ENCODE measurements around the gene EML1.

Gene EML1

DNA sequence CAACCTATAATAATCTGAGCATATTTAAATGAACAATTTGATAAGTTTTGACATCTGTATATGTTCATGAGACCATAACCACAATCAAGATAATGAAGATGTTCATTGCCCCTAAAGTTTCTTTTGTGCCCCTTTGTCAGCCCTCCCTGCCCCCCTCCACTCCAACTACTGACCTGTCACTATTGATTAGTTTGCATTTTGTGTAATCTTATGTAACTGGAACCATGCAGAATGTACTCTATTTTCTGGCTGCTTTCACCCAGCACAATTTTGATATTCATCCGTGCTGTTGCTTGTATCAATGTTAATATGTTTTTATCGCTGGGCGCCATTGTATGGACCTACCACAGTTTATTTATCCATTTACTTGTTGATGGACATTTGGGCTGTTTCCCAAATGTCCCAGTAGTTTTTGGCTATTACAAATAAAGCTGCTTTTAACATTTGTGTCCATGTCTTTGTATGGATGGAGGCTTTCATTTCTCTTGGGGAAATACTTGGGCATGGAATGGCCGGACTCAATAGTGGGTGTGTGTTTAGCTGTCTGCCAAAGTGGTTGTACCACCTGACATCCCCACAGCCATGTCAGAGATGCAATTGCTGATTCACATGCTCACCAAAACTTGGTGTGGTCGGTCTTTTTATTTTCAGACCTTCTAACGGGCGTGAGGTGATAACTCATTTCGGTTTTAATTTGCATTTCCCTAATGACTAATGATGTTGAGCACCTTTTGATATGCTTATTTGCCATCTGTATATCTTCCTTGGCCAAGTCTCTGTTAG, 38.9 kb downstream of the EML1 start:
- no peak for DNase-seq

DNA sequence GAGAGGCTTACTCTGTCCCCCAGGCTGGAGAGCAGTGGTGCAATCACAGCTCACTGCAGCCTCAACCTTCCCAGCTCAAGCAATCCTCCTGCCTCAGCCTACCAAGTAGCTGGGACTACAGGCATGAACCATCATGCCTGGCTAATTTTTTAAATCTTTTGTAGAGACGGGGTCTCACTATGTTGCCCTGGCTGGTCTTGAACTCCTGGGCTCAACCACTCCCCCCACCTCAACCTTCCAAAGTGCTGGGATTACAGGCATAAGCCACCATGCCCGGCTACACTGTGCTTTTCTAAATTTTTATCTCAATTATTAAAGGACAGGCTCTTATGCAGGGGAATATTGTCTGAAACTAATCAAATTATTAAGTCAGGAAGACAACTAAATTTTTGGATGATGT, 44.6 kb downstream of the EML1 start:
- DNase-seq: no peak

DNA sequence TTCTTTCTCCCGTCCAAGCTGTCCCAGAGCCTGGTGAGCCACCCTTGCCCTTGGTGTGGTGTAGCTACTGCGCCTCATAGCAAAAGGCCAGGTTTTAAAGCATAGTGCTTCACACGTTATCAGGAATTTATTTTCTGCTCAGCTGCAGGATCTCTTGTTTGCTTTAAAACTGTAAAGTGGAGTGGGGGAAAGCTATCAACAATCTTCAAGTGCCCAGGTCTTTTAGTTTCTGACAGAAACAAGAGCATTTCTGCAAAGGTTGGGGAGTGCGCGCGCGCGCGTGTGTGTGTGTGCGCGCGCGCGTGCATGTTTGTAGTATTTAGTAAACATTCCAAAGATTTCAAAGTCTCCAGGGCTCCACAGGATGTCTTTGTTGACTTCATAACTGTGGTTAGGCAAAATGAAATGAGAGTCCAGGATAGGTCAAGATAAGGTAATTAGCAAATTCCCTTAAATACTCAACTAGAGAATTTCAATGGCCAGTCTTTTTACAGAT, 45.5 kb downstream of the EML1 start:
- DNase-seq: peak; percentile 29

DNA sequence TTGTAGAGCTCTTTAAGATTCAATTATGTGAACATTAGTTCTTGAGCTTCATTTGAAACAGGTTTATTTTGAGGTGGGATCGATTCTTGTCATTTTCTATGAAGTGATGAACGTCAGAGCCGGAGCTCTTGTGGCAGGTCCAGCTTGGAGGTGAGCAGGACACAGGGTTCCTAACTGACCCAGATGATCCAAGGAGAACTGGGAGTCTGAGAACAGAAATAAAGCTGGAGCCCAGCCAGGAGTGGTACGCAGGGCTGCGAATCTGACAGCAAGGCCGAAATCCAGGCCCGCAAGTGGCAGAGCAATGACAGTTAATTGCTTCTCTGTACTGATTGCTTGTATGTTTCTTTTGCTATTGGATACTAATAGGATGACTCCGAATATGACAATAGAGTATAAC, 46.5 kb downstream of the EML1 start:
- DNase-seq: no peak

DNA sequence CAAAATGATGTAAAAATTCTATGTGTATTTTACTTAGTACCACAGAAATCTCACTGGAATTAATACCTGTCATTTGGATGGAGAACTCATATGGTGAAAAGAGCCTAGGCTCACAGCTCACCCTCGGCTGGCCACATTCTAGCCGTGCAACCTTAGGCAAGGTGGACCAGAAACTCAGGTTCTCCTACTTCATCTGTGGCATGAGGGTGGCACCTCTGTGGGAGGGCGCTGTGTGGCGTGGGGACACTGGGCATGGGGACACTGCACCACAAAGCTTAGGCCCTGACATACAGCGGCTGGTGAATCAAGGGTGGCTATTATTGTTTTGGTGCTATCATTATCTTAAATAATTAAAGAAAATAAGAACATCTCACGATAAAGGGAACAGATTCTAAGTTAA, 47.1 kb downstream of the EML1 start:
- DNase-seq: no peak

DNA sequence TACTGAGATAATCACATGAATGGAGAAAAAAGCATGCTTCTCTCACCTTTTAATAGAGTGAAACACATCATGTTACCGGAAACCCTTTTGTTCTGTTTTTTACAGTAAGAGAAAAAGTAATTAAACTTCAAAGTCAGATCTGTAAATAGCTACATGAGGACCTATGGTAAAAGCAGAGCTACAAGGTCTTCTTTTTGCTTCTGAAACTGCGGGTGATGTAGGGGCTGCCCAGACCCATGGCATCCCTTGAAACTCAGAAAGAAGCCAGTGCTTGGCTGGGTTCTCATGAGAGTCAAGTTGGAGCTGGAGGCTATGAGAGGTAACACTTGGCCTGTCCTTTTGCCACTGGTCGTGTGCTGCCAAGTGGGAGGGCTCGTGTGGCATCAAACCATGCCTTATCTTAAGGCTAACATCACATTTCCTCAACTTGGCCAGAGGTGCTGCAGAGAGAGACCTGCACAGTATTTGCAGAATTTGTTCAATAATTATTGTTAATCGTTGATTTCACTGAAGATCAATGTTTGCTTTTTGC, 47.6 kb downstream of the EML1 start:
- no peak for DNase-seq

DNA sequence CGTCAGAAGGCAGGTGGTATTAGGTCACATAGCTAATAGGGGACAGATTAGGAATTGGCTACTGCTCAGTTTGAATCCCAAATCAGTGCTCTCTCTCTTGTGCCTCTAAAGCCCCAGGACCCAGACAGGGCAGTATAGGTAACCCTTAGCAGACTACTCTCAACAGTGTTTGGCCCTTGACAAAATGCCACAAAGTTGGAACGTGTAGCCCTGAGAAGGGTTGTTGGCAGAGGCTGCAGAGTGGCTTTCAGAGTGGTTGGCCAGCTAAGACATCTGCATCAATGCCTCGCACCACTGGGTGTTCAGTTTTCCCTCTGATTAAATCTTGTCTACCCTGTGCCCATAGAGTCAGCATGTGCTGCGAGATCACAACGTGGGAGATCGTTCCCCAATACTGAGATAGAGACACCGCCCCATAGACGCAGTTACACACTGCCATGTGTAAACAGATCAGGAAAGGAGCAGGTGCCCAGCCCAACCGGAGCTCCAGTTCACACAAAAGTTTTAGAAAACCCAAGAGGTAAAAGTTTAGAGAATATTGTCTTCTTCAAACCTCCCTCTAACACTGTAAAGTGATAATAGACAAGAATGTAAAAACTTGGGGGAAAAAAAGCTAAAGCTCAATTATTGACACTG, 48.3 kb downstream of the EML1 start:
- no peak for DNase-seq

DNA sequence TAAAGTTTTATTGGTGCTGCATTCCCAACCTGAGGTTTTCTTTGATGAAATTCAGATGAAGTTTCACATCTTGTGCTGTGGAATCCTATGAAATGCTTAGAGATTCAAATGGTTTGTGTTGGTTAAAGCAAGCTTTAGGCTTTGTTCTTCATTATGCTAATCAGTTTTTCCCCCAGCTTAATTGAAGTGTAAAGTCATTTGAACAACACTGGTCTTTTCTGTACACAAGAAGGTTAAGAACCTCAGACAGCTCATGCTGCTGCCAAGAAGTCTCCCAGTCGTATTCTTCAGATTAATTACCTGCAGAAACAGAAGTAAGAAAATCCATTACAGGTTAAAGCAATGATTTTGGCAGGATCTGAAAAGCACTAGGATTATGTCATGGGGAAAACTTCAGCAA, 48.9 kb downstream of the EML1 start:
- no peak for DNase-seq

DNA sequence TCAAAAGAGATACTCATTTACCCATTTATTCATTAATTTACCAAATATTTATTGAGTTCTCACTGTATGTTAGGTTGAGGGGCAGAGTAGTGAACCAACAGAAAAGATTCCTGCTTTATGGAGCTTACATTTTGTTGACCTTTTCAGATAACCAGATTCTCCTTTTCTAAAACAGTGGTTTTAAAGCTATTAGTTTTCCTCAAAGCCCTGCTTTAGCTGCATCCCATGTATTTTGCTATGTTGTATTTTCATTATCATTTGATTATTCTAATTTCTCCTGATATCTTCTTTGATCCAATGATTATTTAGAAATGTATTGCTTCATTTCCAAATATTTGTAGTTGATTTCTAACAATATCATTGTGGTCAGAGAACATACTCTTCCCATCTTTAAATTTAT, 53.6 kb downstream of the EML1 start:
- DNase-seq: no peak

DNA sequence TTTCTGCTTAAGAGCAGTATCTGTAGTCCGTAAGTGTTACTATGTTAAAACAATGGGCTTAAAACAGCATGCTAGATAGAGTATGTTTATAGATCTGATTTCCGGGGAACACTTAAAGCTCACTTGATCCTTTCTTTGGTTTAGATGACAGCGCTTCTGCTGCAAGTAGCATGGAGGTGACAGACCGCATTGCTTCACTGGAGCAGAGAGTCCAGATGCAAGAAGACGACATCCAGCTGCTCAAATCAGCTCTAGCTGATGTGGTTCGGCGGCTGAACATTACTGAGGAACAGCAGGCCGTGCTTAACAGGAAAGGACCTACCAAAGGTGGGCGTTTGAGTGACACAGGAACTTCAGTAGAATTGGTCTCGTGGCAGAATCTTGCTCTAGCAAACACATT, 57.5 kb downstream of the EML1 start:
- DNase-seq: no peak

DNA sequence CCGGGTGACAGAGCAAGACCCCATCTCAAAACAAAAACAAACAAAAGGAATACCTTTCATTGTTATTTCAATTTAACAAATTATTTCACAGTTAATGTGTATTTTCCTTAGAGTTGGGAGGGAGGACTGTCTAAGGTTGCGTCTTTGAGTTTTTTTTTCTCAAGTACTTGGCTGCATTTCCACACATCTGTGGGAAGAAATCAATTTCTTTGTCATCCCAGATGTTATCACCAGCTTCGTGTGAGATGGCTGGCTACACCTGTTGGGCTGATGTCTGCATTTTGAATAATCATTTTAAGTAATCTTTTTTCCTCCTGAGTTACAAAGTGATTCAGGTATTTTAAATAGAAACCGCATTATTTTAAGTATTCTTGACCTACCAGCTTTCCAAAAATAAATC, 59.4 kb downstream of the EML1 start:
- DNase-seq: no peak

DNA sequence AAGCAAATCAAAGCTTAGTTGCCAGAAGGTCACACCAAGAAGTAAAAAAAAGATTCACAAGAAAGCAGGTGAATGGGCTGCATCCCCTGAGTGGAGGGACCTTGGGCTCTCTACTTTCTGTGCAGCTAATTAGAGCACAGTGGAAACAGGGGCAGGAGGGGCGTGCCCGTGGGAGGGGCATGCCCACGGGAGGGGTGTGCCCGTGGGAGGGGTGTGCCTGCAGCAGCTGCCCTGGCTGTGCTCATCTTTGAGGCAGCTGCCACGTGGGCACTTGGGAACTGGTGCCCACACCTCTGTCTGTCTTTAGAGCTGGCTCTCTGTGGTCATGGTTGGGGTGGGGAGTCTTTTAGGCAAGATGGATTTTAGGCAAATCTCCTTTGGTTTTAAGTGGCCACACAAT, 60.0 kb downstream of the EML1 start:
- DNase-seq: no peak

DNA sequence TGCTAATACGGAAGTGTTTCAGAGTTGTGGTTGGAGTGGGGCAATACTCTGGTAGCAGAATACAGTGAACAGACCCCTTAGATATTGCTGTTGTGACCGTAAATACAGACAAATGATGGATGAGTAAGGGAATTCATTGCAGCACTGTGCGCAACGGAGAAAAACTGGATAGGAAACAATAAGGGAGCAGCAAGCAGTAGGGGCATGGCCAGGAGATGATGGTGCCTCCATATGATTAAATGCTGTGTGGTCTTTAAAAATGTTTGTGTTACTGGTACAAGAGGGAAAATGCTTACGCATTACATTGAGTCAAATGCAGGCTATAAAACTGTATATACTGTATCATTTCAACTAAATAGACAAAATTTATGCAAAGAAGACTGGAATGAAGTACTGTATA, 61.6 kb downstream of the EML1 start:
- no peak for DNase-seq

DNA sequence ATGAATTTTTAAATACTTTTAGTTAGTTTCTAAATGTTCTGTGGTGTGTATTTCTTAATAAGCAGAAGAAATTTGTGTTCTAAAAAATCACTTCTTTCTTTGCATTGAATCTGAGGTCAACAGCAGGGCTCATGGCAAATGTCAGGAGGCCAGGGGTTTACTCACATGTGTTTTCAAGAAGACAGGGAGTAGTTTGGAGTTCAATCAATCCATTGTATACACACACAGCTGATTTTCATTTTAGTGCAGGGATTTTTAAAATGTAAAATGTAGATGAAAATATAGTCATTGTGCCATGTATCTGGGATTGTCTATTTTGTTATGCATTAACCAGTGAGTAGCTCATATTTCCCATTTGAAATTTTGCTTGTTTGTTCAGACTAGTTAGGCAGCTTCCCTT, 62.1 kb downstream of the EML1 start:
- DNase-seq: no peak

DNA sequence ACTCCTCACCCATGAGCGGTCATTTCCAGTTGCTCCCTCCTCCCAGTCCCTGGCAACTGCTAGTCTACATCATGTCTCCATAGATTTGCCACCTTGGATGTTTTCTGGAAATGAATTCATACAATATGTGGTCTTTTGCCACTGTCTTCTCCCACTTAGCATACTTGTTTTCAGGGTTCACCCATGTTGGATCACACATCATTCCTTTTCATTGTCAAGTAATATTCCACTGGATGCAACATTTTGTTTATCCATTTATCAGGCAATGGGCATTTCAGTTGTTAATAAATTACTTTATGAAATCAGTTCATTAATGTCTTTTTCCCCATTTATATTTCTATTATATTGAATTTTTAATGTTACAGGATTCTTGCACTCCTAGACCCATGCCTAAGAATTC, 64.3 kb downstream of the EML1 start:
- no peak for DNase-seq

DNA sequence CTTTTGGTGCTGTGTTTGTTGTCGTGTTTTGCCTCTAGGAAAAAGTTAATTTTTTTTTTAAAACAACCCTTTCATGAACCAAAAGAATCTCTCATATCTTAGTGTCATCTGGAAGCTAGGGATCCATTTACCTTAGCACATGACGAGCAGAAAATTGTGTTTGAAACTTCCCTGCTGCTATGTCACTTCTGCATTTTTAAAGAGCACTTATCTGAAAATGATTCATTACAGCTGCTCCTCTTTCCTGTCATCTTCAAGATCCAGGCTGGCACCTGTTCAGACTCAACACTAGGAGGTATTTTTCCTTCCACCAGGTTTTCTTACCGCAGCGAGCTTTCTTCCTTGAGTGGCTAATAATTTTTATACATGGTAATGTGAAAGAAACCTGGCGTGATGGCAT, 67.0 kb downstream of the EML1 start:
- DNase-seq: no peak

DNA sequence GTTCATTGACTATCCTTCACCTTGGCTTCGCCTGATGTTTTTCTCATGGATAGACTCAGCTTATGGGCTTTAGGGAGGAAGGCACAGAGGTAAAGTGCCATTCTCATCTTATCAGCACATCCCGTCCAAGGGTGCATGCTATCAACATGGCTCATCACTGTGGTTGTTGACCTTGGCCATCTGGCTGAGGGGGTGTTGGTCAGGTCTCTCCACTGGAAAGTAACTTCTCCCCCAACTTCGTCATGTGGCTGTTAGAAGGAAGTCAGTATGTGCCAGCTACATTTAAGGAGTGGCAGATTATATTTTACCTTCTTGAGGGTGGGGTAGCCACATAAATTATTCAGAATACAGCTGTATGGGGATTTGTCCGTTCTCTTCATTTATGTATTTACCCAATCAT, 68.9 kb downstream of the EML1 start:
- DNase-seq: no peak

DNA sequence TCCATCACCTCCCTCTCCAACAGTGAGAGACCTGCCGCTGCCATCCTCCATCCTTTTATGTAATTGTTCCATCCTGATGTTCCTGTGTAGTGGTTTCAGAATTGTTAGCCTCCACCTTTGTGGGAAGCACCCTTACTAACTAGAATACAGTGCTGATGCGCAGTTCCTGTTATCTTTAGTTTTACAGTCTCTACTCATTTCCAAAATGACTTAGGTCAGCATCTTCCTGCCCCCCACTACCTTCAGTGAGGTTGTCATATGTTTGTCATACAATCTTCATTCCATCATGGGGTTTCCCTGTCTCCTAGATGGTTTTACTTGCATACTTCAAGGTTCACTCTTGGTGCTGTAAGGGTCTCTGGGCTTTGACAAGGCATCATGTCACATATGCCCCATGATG, 69.8 kb downstream of the EML1 start:
- DNase-seq: no peak

DNA sequence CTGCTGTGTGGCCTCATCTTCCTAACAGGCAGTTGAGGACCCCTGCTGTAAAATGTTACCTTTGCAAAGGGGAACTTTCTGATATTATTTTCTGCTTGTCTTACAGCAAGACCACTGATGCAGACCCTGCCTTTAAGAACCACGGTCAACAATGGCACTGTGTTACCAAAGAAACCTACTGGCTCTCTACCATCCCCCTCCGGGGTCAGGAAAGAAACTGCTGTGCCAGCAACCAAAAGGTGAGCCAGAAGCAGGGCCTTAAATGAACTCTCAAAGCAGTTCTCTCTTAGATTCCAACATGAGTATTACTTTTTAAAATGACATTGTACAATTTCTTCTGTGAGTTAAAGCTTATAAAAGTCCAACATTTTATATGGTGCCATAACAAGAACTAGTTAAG, 72.2 kb downstream of the EML1 start:
- DNase-seq: no peak

DNA sequence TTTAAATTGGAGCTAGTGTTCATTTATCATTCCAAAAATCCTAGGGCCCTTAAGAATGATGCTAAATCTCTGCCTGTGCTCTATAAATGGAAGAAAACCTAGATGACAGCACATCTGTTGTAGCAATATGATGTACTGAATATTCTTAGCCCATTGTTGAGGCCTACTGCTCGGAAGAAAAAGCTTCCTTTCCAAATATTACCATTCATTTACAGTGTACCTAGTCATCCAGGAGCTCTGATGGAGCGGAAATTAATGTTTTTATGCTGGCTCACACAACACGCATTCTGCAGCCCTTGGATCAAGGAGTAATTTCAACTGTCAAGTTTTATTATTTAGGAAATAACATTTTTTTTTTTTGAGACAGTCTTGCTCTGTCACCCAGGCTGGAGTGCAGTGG, 77.4 kb downstream of the EML1 start:
- DNase-seq: no peak

DNA sequence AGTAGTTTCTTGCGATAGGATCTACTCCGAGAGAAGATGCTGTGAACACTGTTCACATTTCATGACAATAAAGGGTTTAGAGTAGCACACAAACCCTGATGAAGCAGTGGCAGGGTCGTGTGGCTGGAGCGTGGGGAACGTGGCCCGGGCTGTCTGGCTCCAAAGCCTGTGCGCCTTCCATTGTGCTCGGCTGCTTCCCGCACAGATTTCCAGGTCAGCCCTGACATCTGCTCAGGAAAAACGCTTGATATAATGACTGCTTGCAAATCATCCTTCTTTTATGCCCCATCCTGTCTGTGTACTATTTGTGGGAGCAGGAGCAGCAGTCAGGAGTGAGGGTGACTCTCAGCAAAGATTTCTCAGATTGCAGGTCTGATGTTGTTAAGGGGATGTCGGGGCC, 78.6 kb downstream of the EML1 start:
- no peak for DNase-seq

DNA sequence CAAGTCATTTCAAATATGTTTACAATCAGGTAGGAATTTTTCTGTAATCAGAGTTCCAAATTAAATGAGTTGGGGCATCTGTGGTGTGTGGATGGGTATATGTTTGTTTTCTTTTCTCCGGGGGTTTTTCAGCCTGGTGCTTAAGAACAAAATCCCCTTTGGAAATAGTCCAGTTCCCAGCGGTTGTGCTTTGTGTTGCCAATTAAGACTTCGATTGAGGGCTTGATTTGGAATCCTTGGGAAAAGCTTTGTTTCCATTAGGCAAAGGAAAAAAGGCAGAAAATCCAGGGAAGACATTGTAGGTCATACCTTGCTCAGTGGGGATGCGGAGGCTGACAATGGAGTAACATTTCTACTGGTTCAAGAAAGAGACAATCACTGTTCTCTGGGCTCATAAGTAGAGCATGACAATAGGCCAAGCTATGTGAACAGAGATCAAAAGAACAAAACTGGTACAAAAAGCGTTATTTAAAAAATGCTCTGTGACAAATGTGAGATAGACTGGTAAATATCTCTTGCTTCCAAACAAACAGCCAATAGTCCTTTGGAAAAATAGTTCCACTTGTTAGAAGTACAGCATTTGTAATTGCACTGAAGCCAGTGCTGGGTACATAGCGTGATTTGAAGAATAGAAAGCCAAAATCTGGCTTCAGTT, 79.7 kb downstream of the EML1 start:
- no peak for DNase-seq

DNA sequence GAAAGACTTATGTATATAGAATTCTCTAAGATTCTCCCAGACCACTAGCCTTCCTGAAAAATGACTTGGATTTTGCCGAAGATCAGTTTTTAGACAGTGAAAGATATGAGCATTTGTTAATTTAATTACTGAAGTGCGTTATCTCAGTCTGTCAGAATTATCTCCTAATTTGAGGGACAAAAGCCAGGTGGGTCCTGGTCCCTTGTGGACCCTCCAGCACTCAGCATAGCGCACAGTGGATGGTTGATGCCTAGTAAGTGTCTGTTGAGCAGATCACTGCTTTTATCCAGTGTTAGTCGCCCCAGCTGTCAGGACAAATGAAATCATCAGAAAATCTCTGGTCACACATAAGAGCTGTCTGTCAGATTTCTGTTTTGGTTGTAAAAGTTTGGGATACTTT, 80.4 kb downstream of the EML1 start:
- DNase-seq: no peak

DNA sequence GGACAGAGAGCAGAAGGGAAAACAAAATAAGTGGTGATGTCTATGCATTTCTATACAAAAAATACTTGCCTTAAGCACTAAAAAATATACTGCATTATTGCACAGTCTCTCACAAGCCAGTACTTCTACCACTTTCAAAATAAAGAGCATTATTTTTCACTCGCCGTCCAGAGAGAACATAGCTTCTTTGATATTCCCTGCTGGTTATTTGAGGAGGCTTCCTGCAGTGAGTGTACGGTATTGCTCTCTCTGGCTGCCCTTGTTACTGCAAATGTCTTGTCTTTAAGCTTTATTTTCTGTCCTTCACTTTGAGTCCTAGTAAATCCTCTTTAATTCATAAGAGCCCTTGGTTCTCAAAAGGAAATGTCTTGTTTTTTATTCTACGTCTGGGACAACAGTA, 81.1 kb downstream of the EML1 start:
- DNase-seq: no peak
